GM12872 (cell line): ENCODE results near the gene ADA.

Source experiments
- TF ChIP-seq, protein P1 (sequence below): IDR thresholded peaks from 3 replicates; pipeline ENCODE4 v1.5.1; 2011; ENCODE audit warnings: low read depth, mild to moderate bottlenecking, low read length, moderate library complexity; ENCODE audit not compliant: insufficient read depth

Gene ADA

DNA sequence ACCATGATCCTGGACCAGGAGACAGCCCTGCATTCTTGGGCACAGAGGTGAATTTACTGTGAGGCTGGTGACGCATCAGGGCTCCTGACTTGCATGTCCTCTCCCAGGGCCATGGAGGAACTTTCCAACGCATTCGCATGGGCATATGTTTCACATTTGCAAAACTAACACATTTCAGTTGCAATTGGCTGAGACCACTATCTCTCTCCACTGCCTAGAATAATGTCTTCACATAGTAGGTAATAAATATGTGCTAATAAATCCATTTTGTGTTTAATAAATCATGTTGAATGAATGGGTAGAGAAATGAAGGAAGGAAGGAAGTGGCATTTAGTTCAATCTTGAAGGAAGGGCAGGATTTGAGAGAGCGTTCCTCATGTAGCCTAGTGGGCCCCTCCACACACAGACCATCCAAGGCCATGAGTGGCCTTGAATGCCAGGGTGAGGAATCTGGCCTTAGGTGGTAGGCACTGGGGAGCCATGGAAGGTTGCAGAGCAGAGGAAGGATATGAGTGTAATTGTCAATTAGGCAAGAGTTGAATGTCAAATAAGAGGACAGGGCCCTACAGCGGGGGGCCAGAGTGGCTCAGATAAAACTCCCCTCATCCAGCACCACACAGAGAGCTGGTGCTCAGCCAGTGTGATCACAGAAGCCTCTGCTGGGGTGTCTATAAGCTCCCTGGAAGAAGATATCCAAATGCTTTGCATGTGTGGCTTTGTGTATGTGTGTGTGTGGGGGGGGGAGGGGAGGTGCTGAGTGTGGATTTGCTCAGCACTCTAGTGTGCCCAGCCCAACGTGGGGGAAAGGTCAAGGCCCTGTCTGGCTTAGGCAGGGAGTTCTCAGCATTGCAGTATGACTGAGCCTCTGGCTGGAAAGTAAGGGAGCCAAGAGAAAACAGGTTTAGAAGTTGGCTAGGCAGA is 32.8 kb upstream of the ADA start:
- TF ChIP-seq, protein P1, sequence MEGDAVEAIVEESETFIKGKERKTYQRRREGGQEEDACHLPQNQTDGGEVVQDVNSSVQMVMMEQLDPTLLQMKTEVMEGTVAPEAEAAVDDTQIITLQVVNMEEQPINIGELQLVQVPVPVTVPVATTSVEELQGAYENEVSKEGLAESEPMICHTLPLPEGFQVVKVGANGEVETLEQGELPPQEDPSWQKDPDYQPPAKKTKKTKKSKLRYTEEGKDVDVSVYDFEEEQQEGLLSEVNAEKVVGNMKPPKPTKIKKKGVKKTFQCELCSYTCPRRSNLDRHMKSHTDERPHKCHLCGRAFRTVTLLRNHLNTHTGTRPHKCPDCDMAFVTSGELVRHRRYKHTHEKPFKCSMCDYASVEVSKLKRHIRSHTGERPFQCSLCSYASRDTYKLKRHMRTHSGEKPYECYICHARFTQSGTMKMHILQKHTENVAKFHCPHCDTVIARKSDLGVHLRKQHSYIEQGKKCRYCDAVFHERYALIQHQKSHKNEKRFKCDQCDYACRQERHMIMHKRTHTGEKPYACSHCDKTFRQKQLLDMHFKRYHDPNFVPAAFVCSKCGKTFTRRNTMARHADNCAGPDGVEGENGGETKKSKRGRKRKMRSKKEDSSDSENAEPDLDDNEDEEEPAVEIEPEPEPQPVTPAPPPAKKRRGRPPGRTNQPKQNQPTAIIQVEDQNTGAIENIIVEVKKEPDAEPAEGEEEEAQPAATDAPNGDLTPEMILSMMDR = no peak

DNA sequence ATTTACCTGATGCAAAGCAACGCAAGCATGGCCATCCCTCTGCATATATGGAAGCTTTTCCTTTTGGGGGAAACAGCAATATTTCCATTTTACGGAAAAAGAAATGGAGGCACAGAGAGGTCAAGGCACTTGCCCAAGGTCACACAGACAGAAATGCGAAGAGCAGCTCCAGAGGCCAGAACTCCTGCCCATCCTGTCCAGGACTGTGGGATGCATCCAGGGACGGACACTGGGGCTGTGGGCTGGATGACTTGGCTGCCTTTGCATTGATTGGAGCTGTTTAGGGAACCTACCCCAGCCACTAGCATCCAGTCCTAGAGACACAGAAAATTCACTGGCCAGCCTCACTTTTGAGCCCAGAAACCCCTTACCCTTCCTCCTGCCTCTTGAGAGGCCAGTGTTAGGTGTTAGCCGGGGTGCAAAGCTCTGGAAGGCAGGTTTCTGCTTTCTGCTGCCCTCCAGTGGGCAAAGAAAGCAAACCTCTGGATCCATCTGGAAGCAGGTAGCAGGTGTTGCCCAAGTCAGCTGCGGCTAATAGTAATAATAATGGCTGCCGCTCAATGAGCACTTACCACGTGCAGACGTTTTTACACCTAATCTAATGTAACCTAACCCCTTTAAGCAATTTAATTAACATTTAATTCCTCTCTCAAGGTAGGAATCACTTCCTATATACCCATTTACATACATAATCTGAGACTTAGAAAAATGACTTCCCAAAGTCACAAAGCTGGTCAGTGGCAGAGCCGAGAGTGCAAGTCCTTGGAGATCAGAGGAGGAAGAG is 32.0 kb upstream of the ADA start:
- TF ChIP-seq, protein P1 = peak; percentile 64

DNA sequence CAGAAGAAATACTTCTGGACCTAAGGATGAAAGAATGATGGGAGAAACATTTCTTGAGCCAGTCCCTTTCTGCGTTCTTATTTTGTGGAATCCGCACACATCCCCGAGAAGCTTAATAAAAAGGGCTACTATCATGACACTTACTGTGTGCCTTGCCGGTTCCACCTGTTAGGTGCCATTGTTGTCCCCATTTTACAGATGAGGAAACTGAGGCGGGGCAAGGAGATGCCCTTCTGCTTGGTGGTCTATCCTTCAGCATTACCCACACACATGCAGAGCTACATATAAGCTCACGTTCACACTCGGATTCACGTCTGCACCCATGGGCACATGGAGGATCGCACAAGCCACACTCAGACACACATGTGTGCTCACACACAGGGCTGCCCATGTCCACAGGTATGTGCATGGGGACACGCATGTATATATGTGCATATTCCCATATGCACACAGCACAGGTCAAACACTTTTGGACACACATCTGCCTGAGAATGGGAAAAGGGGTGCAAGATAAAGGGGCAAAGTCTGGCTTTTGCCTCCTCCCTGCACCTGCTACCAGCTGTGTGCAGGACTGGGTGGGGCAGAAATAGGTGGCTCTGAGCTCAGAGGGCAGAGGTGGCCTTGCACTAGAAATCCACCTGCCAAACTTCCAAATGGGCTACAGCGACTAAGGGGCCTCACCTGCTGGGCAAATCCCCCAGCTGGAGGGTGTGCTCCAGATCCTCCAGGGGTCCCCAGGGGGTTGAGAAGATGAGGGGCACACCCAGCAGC is 30.5 kb upstream of the ADA start:
- TF ChIP-seq, protein P1 = no peak

DNA sequence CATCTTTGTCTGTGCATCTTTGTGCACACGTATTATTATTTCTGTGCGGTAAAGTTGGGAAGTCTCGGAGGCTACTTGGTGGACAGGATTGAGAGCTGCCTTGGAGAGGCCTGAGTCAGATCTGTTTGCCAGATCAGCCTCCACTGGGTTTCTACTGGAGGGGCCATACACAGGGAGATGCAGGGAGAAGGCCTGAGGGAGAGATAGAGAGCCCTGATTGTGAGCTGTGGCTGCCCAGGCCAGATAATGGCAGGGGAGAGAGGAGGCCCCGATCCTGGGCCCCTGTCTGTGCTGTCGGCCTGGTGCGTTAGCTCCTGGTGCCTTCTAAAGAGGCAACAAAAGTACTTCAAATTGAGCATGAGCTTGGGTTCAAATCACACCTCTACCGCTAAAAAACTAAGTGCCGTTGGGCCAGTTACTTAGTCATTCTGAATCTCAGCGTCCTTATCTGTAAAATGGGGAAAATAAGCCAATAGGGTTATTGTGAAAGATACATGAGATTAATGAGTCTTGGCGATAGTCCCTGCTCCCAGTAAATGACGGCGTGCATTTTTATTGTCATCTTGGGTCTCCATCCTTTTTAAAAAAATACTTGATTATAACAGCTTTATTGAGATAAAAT is 27.6 kb upstream of the ADA start:
- TF ChIP-seq, protein P1 = no peak

DNA sequence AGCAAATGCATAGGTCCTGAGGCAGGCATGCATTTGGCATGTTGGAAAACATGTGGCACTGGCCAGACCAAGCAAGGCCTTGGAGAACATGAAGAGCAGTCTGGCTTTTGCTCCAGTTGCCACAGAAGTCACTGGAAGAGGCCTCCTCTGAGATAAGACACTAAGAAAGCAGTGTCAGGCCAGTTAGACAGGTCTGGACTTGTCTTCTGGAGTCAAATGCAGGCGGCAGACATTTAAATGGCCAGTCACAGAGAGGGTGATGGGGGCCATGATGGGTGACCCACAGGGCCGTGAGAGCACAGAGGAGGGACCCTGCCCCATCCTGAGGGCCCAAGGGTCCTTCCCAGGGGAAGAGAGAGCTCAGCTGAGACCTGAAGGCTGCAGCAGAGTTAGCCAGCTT is 26.7 kb upstream of the ADA start:
- TF ChIP-seq, protein P1 = no peak

DNA sequence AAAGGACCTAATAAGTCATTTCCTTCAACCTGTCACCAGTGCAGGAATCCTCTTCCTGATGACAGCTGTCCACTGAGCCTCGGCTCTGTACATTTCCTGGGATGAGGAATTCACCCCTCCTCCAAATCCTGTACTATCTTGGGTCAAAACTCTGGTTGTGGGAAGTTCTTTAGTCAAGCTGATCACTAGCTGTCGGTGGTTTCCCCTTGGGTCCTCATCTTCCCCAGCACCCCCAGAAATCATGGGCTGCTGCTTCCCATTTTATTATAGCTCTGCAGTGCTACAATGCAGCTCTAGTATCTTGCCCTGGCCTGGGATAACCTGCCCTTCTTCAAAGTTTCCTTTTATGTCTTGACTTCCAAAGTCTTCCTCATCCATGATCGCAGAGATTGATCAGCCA is 14.6 kb upstream of the ADA start:
- TF ChIP-seq, protein P1 = no peak

DNA sequence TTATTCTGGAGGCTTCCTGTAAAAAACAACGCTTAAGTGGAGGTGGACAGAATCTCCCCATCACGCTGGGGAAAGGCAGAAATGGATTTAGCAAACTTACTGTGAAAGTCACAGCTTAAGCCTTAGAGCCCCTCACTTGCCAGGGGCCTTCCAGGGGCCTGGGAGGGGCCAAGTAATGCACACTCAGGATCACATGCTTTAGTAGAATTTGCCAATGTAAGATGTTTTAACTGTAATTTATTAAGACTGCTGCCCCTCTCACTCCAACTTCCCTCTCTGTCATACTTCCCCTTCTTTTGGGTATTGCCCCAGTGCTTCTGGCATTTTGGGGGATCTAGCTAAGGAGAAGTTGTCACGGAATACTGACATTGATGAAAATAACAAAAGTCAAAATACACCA is 12.6 kb upstream of the ADA start:
- TF ChIP-seq, protein P1 = no peak
